Kidney glomerular epithelial cell (primary cell): ENCODE measurements around the gene BLOC1S5.
"Not testable (repeated sequence)": the region's sequence is repeated elsewhere in the genome, so short reads cannot be mapped to it uniquely, and the experiment has no call there.

Experiments used
- DNase-seq: peaks from one replicate; lab custom pipeline; 2025; lab: John Stamatoyannopoulos, UW

BLOC1S5 gene

DNA sequence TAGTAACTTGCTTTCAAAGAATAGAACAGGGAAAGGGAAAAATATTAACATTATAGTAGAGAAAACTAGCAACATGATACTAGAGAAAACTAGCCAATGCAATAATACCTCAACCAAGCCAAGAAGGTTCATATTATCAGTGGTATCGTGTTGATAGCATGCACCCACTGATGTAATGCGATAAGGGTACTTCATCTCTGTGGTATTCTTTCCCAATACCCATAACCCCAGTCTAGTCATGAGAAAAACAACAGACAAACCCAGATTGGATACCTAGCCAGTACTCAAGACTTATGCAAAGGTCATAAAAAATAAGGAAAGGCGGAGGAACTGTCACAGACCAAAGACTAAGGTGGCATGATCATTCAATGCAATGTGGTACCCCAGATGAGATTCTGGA, 21.0 kb downstream of the BLOC1S5 start:
- no peak for DNase-seq

DNA sequence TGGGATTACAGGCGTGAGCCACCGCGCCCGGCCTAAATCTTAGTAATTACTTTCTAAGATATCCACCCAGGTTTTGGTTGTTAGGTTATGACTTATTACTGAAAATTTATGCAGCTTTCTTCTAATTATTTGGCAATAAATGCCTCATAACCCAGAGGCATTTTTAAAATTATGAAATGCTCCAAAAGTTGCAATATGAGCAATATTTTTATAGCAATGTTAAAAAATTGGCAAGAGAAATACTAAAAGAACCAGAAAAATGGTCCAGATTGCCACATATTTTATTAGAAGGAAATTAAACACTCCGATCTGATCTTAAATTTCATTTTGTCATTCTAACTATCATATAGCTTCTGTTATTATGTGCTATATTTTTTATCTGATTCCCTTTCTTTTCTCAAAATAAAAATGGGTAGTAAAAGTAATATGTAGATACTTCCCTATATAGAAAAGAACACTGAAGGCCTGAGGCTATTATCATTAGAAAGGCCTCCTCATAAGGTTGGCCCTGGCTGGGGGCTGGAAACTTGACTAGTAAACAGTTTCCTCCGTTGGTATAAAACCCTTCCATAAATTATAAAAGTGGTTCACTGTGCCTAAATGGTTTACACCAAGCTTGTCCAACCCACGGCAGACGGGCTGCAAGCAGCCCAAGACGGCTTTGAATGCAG, 22.1 kb downstream of the BLOC1S5 start:
- no peak for DNase-seq

DNA sequence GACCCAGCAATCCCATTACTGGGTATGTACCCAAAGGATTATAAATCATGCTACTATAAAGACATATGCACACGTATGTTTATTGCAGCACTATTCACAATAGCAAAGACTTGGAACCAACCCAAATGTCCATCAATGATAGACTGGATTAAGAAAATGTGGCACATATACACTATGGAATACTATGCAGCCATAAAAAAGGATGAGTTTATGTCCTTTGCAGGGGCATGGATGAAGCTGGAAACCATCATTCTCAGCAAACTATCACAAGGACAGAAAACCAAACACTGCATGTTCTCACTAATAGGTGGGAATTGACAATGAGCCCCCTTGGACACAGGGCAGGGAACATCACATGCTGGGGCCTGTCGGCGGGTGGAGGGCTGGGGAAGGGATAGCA, 30.1 kb downstream of the BLOC1S5 start:
- not testable (repeated sequence) for DNase-seq

DNA sequence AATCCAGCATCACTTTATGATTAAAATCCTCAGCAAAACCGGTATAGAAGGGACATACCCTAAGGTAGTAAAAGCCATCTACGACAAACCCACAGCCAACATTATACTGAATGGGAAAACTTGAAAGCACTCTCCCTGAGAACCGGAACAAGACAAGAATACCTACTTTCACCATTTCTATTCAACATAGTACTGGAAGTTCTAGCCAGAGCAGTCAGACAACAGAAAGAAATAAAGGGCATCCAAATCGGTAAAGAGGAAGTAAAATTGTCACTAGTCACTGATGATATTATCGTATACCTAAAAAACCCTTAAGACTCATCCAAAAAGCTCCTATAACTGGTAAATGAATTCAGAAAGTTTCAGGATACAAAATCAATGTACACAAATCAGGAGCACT, 33.3 kb downstream of the BLOC1S5 start:
- no peak for DNase-seq

DNA sequence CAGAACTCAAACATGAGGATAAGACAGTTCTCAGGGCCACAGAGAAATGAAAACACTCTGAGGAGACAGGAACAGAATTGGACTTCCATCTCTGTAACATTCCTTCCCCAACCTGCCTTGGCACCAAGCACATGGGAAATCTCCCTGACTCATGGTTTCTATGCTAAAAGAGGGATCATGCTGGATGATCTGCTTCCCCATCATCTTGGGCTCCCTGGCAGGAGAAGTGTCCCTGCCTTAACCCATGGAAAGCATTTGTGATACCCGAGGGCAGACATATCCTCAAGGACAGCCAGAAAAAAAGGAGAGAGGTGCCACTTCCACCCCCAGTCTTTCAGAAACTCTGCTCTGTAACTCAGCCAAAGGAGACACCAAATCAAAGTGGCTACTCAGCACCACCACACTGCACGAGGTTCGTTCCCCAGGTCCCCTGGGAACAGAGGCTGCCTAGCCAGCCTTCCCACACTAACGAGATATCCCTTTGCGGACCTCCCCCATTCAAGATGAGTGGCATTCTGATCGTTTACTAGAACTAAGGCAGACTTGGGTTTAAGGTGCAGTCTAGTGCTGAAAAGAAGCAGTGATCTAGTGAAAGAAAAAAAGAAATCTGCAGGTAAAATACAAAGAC, 34.8 kb downstream of the BLOC1S5 start:
- DNase-seq: no peak

DNA sequence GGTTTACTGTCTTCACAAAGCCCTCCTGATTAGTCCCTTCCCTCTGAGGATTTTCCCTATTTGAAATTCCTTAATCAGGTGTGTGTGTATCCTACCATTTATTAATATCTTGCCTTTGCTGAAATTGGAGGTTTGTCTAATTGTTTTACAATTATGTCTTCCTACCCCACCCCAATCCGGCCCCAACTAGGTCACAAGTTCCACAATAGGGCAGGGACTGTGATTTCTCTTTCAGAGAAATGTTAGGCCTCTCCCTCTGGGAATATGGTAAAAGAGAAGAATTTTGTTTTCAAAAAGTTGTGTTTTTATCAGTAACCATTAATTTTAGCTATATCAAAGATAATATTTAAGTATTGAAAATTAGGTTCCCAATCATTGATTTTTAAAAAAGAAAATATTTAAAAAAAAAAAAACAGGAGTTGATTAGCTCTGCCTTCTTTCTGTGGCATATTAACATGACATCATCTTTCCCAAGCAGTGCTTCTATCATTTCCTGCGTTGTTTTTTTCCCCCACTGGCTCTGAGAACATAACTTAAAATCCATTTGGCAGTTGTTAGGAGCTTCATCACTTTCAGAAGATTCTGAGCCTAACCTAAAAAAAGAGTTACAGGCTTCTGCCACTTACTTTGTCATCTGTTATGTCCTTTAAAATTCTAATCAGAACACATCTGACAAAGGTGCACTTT, 36.1 kb downstream of the BLOC1S5 start:
- DNase-seq: peak; percentile 39

DNA sequence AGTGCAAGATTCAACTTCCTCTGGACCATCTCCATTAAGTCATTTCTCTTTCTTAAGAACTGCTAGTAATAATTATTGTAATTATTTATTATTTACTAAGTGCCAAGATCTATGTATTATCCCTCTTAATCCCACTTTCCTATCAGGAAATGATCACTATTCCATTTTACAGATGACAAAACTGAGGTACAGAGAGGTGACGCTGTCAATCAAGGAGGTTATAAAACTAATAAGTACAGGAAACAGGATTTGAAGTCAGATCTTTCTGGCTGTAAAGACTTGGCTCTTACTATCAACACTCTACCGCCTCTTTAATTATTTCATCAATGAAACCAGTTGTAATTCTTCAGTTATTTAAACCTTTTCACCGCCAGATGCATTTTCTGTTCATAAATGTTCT, 37.4 kb downstream of the BLOC1S5 start:
- DNase-seq: no peak

DNA sequence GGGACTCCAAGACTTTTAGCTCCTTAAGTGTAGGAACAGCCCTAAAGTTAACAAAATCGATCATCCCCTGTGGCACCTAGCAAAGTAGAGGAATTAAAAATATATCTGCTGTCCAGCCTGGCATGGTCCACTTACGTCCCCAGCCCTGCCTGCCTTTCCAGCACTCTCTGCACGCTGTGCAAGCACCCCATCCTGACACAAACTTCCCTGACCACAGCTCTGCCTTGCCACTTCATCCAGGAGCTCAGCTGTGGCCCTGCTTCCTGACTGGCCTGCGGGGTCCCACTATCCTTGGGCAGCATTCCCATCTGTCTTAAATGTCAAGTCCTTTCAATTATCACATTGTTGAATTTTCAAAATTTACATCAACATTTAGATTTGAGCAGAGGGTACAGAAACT, 39.0 kb downstream of the BLOC1S5 start:
- no peak for DNase-seq

DNA sequence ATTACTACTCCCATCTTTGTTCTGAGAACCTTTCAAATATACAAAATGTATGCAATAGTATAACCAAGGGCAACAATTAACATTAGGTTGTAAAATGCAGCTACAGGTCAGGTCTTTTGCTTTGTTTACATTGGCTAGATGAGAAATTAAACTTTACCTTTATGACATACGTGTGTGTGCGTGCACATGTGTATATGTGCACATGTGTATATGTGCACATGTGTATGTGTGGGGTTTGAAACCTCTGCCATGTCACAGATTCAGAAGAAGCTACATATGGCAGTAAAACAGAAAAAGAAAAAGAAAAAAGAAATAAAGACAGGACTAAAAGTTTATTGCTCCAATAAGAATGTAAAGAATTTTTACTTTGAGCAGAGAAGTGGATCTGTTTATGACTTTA, 40.6 kb downstream of the BLOC1S5 start:
- no peak for DNase-seq

DNA sequence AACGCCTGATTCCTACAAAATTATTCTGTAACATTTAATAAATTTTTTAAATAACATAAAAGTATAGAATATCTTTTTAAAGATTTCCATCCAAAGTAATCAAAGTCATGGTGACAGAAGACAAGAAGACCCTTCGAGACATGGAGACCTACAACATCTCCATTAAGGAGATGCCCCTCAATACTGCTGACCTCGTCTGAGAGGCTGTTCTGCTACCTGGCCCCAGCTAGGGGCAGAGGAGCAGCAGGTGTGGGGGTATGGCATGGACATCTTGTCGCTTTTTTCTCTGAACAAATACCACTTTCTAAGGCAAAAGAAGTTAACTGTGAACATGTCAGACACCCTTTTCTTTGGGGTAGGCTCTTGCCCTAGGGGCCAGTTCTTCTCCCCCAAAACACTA, 44.1 kb downstream of the BLOC1S5 start:
- DNase-seq: no peak

DNA sequence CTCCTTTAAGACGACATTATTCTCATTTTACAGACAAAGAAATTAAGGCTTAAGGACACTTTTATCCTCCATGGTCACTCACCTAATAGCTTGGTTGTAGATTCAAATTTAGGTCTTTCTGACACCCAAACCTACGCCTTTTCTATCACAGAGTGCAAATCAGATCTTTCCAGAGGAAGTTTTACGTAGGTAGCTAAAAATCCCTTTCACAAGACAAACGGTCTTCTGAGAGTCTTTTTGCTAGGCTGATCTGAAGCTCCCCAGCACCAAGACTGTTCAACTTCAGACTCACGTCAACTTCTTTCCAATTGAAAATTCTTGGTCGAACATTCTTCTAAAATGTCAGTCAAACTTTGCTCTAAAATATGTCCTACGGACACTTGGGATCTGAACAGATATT, 46.5 kb downstream of the BLOC1S5 start:
- DNase-seq: no peak

DNA sequence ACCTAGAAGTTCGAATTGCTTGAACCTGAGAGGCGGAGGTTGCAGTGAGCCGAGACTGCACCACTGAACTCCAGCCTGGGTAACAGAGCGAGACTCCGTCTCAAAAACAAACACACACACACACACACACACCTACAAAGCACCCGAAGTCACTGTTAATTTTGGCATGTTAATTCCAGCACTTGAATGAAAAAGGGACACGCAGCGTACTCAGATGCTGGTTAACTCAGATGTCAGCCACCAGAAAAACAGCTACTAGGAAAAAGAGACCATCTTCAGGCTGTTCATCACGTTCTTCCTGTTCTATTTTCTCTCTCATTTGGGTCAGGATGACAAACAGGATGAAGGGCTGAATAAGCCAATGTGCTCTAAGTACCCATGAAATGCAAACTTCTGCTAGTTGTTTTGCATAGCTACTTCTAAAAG, 46.9 kb downstream of the BLOC1S5 start:
- peak; percentile 52 for DNase-seq

DNA sequence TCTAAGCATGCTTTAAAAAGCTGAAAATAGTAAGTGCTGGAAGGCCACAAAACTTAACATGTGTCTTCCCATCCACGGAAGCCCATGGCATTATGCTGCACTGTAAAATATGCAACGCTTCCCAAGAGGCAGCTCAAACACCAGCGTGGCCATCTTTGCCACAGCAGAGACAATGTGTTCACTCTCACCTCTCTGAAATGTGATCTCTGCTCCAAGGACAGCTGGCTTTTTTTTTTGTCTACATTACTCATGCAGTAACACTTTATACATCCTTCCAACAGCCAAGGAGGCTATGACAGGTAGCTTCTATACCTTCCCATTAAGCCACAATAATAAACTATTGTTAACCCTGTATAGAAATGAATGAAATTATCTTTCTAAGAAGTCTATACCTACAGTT, 49.2 kb downstream of the BLOC1S5 start:
- DNase-seq: no peak

DNA sequence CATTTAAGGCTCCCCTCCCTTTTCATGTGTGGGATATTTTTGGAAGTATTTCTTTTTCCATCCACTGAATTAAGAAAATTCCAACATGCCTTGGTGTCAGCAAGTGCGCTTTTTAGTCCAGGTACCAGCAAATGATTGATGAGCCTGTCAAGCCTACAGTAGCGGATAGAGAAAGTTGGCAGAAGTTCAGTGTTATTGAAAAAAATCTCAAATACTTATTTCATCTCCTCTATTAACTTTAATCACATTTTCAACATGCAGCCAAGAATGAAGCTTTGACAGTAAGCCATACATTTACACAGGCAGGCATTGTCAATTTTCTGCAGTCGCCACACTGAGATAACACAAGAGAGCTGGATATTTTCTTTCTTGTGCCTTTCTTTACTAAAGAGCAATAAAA, 50.4 kb downstream of the BLOC1S5 start:
- no peak for DNase-seq

DNA sequence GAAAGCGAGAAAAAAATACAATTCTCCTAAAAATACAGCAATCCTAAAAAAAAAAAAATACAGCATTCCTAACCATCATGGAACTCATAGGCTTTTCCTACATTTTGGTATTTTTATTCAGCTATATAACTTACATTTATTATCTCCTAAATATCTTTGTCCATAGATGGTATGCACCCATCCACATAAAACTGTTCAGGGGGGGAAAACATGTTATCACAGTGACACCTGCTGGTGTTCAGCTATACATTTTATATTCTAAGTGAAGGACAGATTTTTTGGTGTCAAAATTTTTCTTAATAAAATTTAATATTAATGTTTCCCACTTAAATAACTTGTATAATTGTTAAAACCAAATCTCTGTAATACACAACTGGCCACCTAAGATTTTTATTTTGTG, 58.0 kb downstream of the BLOC1S5 start:
- DNase-seq: peak; percentile 34

DNA sequence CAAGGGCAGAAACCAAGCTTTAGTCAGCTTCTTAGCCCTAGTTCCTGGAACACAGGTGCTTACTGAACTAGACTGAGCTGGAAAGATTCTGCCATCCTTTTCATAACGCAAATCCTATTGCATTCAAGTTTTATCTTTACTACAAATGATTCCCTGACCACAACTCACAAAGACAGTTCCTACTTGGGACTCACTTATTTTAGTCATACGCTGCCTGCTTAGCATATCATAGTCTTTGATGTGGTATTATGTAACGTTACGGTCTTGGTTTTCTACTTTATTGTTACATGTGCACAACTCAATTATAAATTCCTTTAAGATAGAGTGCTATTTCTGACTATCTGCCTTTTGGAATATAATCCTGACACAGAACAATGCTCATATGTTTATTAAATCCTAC, 59.1 kb downstream of the BLOC1S5 start:
- no peak for DNase-seq

DNA sequence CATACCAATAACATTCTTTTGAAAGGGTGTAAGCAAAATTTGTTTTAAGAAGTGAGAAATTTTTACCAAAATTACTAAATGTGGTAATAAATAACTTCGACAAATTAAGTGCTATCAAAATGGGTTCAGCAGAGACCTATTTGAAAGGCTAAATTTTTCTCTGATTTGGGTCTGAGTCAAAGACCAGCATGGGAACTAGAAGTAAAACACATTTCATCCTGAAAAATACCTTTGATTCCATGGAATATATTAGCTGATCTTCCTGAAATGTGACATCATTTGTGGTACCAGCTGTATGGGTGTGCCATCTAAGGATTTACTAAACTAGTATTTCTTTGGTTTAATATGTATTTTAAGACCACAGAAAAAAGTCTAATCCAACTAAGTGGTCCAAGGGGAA, 63.6 kb downstream of the BLOC1S5 start:
- no peak for DNase-seq

DNA sequence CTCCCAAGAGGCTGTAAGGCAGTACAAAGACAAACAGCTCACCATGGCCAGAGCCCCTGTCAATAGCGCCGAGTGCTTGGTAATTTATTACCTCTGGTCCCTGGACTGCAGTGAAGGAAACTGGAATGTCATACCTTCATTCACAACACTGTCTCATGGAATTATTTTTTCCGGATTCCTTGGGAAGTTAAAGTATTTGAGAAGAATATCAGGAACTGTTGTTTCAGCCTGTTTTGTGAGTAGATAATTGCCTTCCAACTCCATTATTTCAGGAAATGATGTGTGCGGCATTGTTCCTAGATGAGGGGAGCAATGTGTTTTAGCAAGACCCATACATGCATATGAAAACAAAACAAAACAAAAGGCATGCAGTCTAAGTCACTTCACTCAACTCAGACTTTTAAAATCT, 64.0 kb downstream of the BLOC1S5 start:
- DNase-seq: no peak

DNA sequence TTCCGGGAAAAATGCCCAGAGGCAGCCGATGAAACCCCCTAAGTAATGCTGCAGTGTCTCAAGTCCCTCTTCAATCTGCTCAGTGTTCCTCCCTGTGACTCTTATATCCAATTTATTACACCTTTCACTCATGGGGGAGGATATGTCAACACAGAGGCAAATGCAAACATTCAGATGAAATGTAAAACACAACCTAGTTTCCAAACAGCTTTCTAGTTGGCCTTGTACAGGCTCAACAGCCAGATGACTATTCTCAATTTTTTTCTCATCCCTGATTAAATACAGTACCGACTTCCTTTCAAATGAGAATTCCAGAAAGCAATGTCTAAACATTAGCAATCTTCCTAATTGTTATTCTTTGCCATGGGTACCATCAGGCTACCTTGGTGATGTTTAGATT, 65.0 kb downstream of the BLOC1S5 start:
- no peak for DNase-seq

DNA sequence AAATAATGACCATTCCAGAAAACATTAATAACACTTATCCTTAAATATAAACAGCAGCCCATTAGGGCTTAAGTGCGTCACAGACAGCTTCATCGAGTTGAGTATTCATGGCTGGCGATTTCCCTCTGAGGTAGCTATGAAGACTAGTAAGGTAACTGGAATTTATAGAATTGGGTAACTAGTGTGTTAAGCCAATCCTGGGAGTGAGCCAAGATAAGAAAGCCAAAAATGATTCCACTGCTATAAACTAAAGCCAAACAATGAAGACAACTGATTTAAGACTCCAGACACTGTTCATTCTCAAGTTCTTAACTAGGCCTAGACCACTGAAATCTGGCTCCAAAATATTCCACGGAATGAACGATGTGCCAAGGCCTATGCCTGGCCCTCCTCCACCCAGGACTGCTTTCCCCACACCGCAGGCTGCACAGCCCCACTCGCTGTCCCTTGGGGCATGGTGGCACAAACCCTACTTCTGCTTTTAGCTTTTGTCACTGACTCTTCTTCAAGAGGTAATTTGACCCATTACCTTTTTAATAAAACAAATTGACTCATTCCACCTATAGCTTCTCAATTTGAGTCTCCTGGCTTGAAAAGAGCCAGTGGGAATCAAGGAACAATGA, 66.0 kb downstream of the BLOC1S5 start:
- no peak for DNase-seq

DNA sequence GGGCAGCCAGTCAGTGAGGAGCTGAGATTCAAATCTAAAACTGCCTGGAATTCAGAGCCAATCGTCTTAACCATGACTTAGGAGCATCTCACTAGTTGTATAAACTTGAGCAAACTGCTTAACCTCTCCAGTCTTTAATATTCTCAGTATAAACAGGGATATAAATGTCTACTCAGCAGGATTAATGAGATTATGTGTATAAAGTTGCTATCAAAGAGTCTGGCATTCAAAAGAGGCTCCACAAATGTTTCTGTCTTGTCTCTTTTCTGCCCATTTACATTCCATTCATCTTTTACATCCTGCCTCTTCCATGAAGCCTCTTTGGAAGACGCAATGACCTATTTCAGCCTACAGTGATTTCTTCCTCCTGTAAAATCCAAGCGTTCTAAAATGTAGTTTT, 66.9 kb downstream of the BLOC1S5 start:
- no peak for DNase-seq

DNA sequence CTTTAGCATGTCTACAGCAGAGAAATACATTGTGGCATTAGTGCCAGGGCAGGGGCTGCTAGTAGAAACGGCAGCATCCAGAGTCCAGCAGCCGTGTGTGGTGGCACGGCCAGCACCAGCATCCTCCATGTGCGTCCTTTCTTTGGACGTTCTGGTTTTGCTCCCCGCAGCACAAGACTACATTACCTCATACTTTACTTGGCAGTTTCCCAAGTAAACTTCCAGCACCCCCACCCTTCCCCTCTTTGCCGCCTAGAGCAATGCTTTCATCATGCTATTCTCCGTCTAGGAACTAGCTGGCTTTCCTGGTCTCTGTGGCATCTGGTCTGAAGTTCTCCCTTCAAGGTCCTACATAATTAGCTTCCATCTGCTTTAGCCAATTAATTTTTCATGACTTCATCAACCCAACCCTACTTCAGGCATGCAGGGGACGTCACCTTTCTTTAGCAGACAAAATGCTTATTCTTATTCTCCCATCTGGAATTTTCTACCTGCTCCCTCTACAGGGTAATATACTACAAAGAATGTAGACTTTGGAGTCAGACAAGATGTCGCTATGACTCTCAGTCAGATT, 67.6 kb downstream of the BLOC1S5 start:
- DNase-seq: no peak

DNA sequence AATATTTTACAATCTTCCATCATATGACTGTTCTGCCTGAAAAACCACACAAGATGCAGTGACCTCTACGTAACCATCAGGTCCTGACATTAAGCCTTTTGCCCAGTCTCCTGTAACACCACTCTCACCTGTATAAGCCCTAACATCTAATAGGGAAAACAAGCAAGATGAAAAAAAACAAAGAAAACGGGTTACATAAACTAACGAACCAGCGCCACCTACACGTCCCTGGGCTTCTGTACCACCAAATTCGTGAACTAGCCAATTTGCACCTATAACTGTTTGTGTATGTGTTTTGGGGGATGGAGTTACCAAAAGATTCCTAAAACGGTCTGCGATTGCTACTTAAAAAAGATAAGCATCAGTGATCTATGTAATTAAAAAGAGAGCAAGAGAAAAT, 70.2 kb downstream of the BLOC1S5 start:
- DNase-seq: no peak
